GM12891 (cell line): ENCODE data around the gene CYP3A5.

ENCODE experiments used
- PAX5 ChIP-seq: IDR thresholded peaks from 2 replicates; pipeline ENCODE4 v1.6.1; 2011; ENCODE audit warnings: low read length, moderate library complexity, mild to moderate bottlenecking; ENCODE audit not compliant: insufficient read depth, severe bottlenecking
- POLR2A ChIP-seq: IDR thresholded peaks from 2 replicates; pipeline ENCODE4 v1.6.1; 2011; ENCODE audit warnings: low read depth, low read length, control low read depth
- POLR2AphosphoS5 ChIP-seq: IDR thresholded peaks from 2 replicates; pipeline ENCODE4 v1.6.1; 2011; ENCODE audit warnings: low read depth, low read length, control low read depth
- POU2F2 ChIP-seq: IDR thresholded peaks from 2 replicates; pipeline ENCODE4 v1.6.1; 2011; ENCODE audit warnings: low read depth, mild to moderate bottlenecking, control low read depth, low read length, moderate library complexity
- SPI1 ChIP-seq: IDR thresholded peaks from 2 replicates; pipeline ENCODE4 v1.6.1; 2011; ENCODE audit warnings: low read depth, low read length, control low read depth
- TAF1 ChIP-seq: IDR thresholded peaks from 2 replicates; pipeline ENCODE4 v1.6.1; 2011; ENCODE audit warnings: low read depth, low read length, control low read depth

- TF ChIP-seq POLR2A (no peak), POLR2AphosphoS5 (no peak), SPI1 (no peak), TAF1 (no peak), PAX5 (no peak), POU2F2 (no peak)
Observed at GRCh38 chr7:99644431-99644830, 35.4 kb downstream of the CYP3A5 start.
